ENCODE data around the gene GPR35.

DNA sequence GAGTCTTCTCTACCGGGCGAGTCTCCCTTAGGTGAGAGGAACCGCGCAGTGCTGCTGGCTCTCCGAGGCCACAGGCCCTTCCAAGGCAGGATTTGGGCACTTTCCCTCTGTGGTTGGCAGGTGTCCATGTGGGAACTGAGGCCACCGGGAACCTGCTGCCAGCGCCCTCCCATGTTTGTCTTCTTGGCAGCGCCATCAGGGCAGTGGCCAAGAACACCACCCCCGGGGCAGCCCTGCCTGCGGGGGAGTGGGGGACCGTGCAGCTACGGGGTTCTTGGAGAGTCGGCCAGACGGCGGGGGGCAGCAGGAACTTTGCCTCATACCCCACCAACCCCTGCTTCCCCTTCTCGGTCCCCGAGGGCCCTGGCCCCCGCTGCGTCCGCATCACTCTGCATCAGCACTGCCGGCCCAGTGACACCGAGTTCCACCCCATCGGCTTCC lies 28.8 kb upstream of the GPR35 start:
- no peak for TF ChIP-seq EZH2phosphoT487 (IDR thresholded peaks at IDR 0.05; ENCODE audit: low read depth)
- TF ChIP-seq, protein P1, sequence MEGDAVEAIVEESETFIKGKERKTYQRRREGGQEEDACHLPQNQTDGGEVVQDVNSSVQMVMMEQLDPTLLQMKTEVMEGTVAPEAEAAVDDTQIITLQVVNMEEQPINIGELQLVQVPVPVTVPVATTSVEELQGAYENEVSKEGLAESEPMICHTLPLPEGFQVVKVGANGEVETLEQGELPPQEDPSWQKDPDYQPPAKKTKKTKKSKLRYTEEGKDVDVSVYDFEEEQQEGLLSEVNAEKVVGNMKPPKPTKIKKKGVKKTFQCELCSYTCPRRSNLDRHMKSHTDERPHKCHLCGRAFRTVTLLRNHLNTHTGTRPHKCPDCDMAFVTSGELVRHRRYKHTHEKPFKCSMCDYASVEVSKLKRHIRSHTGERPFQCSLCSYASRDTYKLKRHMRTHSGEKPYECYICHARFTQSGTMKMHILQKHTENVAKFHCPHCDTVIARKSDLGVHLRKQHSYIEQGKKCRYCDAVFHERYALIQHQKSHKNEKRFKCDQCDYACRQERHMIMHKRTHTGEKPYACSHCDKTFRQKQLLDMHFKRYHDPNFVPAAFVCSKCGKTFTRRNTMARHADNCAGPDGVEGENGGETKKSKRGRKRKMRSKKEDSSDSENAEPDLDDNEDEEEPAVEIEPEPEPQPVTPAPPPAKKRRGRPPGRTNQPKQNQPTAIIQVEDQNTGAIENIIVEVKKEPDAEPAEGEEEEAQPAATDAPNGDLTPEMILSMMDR (IDR thresholded peaks at IDR 0.05; ENCODE audit: low read depth, low read length): no peak

All from OCI-LY3 (cell line).